ENCODE data around the gene LRP1B.

Gene LRP1B

GRCh38 chr2:141468761-141469160 is 662.1 kb downstream of the LRP1B start:
- TF ChIP-seq GATA3 (IDR thresholded peaks at IDR 0.05; ENCODE audit: low read depth, low read length): no peak

DNA sequence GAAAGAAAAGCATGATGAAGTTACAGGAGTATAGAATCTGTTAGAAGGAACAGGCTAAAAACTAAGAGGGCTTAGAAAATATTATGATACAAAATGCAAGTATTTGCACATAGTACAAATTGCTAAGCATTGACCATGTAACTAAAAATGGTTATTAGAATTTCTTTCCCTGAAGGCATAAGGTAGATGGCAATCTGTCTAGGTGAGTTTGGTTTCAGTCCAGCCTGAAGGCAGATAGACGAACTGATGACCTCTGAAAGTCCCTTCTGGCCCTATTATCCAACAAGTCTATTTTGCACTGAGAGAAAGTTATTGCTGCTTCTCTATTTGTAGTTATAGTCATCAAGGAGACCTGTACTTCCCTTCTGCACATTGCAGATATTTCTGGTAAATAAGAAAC is 663.5 kb downstream of the LRP1B start:
- no peak for TF ChIP-seq GATA3 (IDR thresholded peaks at IDR 0.05; ENCODE audit: low read depth, low read length)
- TF ChIP-seq GATA2 (IDR thresholded peaks at IDR 0.05; ENCODE audit: low read depth, low read length): no peak

- no peak for TF ChIP-seq GATA3 (IDR thresholded peaks at IDR 0.05; ENCODE audit: low read depth, low read length)
- TF ChIP-seq GATA2 (IDR thresholded peaks at IDR 0.05; ENCODE audit: low read depth, low read length): no peak
These were observed 665.8 kb downstream of the LRP1B start for GRCh38 chr2:141464995-141465394.

GRCh38 chr2:141458351-141458750 is 672.5 kb downstream of the LRP1B start:
- no peak for TF ChIP-seq GATA2 (IDR thresholded peaks at IDR 0.05; ENCODE audit: low read depth, low read length)
- no peak for TF ChIP-seq GATA3 (IDR thresholded peaks at IDR 0.05; ENCODE audit: low read depth, low read length)

DNA sequence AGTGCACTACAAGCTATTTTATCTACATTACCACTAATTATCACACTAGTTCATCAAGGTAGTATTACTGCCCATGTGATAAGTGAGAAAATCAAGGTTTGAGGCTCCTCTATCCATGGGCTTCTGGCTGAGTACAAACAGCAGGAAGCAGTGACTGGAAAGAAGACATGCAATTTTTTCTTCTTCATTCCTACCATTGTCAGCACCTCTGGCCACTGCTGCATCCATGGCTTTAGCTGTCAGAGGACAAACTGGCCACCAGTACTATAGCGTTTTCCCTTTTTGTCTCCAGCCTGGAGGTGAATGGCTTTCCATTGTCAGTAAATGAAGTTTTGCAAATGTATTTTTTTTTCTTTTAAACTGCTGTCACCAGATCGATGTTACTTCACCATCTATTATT is 674.9 kb downstream of the LRP1B start:
- no peak for TF ChIP-seq GATA3 (IDR thresholded peaks at IDR 0.05; ENCODE audit: low read depth, low read length)
- no peak for TF ChIP-seq GATA2 (IDR thresholded peaks at IDR 0.05; ENCODE audit: low read depth, low read length)

- peak; percentile 74 for TF ChIP-seq GATA3 (IDR thresholded peaks at IDR 0.05; ENCODE audit: low read depth, low read length)
- TF ChIP-seq GATA2 (IDR thresholded peaks at IDR 0.05; ENCODE audit: low read depth, low read length): peak; percentile 88
These were observed 675.5 kb downstream of the LRP1B start for GRCh38 chr2:141455211-141455826.

DNA sequence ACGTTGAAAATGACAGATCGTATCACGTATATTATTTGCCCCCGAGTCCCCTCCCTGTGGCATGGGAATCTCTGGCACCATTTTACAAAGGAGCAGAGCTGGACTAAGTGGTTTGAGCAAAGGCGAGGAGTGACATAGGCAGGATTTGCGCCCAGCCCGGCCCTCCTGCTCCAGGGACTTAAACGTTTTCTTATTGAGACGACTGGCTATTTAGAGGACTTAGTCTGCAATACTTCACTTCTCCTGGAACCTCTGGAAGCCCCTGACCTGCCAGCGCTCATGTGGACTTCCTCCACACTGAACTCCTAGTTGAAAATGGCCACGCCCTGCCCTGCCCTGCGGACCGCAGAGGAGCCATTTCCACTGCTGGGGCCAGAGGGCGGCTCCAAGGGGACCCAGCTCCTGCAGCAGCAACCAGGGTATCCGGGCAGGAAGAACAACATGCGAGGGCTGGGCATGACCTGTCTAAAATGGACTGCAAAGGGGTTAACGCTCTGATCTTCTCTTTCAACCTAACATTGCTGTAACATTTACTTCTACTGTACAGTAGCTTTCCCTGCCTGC is 690.7 kb downstream of the LRP1B start:
- TF ChIP-seq GATA2 (IDR thresholded peaks at IDR 0.05; ENCODE audit: low read depth, low read length) (no peak), GATA3 (IDR thresholded peaks at IDR 0.05; ENCODE audit: low read depth, low read length) (no peak)

- TF ChIP-seq GATA3 (IDR thresholded peaks at IDR 0.05; ENCODE audit: low read depth, low read length) (no peak), GATA2 (IDR thresholded peaks at IDR 0.05; ENCODE audit: low read depth, low read length) (no peak)
These were observed 691.3 kb downstream of the LRP1B start for GRCh38 chr2:141439524-141439923.

GRCh38 chr2:141438536-141438935 is 692.3 kb downstream of the LRP1B start:
- TF ChIP-seq GATA2 (IDR thresholded peaks at IDR 0.05; ENCODE audit: low read depth, low read length) (no peak), GATA3 (IDR thresholded peaks at IDR 0.05; ENCODE audit: low read depth, low read length) (no peak)

DNA sequence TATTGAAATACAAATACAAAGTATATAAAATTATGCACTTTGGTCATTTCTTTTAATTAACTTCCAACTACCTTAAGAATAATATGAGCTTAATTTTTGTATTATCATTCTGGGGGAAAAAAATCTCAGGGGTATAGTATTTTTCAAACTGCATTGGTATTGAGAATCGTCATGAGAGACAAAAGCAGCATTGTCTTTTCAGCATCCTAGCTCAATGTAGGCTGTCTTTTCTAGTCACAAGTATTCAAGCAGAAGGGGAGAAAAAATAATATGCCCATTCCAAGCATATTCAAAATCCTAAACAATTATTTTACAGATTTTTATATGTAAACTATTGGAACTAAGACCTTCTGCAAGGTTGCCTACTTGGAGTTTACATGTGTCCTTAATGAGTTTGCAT is 693.3 kb downstream of the LRP1B start:
- no peak for TF ChIP-seq GATA2 (IDR thresholded peaks at IDR 0.05; ENCODE audit: low read depth, low read length)
- no peak for TF ChIP-seq GATA3 (IDR thresholded peaks at IDR 0.05; ENCODE audit: low read depth, low read length)

- TF ChIP-seq GATA3 (IDR thresholded peaks at IDR 0.05; ENCODE audit: low read depth, low read length): no peak
- TF ChIP-seq GATA2 (IDR thresholded peaks at IDR 0.05; ENCODE audit: low read depth, low read length): no peak
These were observed 707.7 kb downstream of the LRP1B start for GRCh38 chr2:141423124-141423523.

DNA sequence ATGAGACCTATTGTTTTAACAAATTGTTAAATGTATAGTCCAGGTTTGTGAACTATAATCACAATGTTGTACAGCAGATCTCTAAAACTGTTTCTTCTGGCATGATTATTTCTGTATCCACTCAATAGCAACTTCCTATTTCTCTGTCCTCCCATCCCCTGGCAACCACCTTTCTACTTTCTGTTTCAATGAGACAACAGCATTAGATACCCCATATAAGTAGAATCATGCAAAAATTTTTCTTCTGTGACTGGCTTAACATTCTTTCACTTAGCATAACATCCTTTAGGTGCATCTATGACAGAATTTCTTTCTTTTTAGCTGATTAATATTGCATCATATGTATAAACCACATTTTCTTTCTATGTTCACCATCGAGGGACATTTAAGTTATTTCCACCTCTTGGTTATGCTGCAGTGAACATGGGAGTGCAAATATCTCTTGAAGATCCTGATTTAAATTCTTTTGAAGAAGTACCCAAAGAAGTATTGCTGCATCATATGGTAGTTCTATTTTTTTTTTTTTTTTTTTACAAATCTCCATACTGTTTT is 713.5 kb downstream of the LRP1B start:
- no peak for TF ChIP-seq GATA3 (IDR thresholded peaks at IDR 0.05; ENCODE audit: low read depth, low read length)
- TF ChIP-seq GATA2 (IDR thresholded peaks at IDR 0.05; ENCODE audit: low read depth, low read length): no peak

GRCh38 chr2:141411419-141411818 is 719.4 kb downstream of the LRP1B start:
- no peak for TF ChIP-seq GATA2 (IDR thresholded peaks at IDR 0.05; ENCODE audit: low read depth, low read length)
- TF ChIP-seq GATA3 (IDR thresholded peaks at IDR 0.05; ENCODE audit: low read depth, low read length): no peak

DNA sequence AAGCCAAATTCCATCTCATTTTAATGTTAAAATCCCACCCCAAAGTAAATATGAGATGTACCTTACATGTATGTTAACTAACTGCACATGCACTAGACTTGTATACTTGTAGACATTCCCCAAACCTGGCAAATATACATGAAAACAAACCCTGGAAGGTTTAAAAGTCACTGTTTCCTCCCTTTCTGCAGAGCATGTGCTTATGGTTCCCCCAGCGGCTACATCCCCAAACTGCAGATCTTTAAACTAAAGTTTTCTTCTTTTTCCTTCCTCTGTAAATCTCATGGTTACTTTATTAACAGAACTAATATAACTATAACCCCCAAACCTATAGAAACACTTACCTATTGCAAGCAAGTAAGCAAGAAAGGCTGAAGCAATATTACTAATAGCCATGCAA is 731.5 kb downstream of the LRP1B start:
- TF ChIP-seq GATA3 (IDR thresholded peaks at IDR 0.05; ENCODE audit: low read depth, low read length): no peak
- TF ChIP-seq GATA2 (IDR thresholded peaks at IDR 0.05; ENCODE audit: low read depth, low read length): no peak

DNA sequence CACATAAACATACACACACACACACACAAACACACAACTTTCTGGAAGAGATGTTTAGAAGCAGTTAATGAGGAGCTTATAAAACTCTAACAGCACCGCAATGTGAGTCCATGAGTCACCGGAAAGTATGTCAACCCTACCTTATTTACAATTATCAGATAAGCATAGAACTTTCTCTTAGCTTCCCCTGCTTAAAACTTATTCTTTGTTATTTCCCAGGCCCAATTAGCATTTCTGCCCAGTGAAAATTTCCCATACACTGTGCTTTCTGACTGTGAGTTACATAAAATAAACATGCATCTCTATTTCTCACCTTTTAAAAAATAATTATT is 737.6 kb downstream of the LRP1B start:
- TF ChIP-seq GATA2 (IDR thresholded peaks at IDR 0.05; ENCODE audit: low read depth, low read length) (no peak), GATA3 (IDR thresholded peaks at IDR 0.05; ENCODE audit: low read depth, low read length) (no peak)
